PC-3 (cell line): ENCODE data around the gene RCCD1.

Experiments
- EZH2 ChIP-seq: fragments of 300-600 bp; sonication (generic); IDR thresholded peaks from one replicate; pipeline ENCODE4 v1.6.1; 2017; ENCODE audit warnings: antibody characterized with exemption, mild to moderate bottlenecking, low read length; ENCODE audit not compliant: unreplicated experiment
- TF ChIP-seq, protein P1 (sequence below): fragments of 300-600 bp; sonication (generic); conservative IDR thresholded peaks from 2 replicates; pipeline ENCODE4 v1.5.1; 2017; ENCODE audit warnings: antibody characterized with exemption, low read depth, mild to moderate bottlenecking, low read length

GRCh38 chr15:90959028-90959595 lies 4.4 kb downstream of the RCCD1 start:
- TF ChIP-seq, protein P1, sequence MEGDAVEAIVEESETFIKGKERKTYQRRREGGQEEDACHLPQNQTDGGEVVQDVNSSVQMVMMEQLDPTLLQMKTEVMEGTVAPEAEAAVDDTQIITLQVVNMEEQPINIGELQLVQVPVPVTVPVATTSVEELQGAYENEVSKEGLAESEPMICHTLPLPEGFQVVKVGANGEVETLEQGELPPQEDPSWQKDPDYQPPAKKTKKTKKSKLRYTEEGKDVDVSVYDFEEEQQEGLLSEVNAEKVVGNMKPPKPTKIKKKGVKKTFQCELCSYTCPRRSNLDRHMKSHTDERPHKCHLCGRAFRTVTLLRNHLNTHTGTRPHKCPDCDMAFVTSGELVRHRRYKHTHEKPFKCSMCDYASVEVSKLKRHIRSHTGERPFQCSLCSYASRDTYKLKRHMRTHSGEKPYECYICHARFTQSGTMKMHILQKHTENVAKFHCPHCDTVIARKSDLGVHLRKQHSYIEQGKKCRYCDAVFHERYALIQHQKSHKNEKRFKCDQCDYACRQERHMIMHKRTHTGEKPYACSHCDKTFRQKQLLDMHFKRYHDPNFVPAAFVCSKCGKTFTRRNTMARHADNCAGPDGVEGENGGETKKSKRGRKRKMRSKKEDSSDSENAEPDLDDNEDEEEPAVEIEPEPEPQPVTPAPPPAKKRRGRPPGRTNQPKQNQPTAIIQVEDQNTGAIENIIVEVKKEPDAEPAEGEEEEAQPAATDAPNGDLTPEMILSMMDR = no peak
- TF ChIP-seq EZH2 = no peak
